ENCODE results near the gene DPYSL5.

The DPYSL5 gene

DNA sequence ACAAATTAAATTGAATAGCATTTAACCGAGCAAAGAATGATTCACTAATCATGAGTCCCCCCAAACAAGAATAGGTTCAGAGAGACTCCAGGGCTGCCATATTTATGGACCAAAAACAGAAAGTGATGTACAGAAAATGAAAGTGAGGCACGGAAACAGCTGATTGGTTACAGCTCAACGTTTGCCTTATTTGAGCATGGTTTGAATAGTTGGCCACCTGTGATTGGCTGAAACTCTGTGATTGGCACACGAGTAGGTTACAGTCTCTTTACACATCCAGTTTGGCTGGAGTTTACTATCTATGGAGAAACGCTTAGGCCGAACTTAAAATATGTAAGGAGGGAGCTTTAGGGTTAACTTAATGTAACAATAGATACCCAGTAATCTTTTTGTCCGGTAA lies 27.0 kb upstream of the DPYSL5 start:
- H3K9me3 Mint-ChIP-seq = no peaks in the 10 kb centered on the region
- H3K4me1 Mint-ChIP-seq = no peaks in the 10 kb centered on the region
- no peaks in the 10 kb centered on the region for H3K36me3 Mint-ChIP-seq
- peaks cover 4% of the 10 kb centered on the region for H3K27me3 Mint-ChIP-seq
- H3K27ac Mint-ChIP-seq = no peak overlapping the region
- H3K4me3 Mint-ChIP-seq = no peak overlapping the region

DNA sequence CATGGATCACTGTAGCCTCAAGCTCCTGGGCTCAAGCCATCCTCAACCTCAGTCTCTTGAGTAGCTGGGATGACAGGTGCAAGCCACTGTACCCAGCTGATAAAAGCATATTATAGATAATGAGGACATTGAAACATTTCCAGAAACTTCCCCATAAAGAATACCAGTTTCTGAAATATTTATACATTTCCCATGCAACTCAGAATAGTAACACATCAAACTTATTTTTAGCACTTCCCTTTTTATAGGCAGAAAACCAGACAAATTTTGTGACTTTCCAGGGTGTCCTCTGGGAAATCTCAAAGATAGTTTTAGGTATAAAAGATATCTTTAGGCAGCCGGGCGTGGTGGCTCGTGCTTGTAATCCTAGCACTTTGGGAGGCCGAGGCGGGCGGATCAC lies 25.1 kb upstream of the DPYSL5 start:
- H3K4me3 Mint-ChIP-seq = no peak overlapping the region
- no peaks in the 10 kb centered on the region for H3K27me3 Mint-ChIP-seq
- no peak overlapping the region for H3K27ac Mint-ChIP-seq
- H3K4me1 Mint-ChIP-seq = no peaks in the 10 kb centered on the region
- no peaks in the 10 kb centered on the region for H3K36me3 Mint-ChIP-seq
- H3K9me3 Mint-ChIP-seq = no peaks in the 10 kb centered on the region

DNA sequence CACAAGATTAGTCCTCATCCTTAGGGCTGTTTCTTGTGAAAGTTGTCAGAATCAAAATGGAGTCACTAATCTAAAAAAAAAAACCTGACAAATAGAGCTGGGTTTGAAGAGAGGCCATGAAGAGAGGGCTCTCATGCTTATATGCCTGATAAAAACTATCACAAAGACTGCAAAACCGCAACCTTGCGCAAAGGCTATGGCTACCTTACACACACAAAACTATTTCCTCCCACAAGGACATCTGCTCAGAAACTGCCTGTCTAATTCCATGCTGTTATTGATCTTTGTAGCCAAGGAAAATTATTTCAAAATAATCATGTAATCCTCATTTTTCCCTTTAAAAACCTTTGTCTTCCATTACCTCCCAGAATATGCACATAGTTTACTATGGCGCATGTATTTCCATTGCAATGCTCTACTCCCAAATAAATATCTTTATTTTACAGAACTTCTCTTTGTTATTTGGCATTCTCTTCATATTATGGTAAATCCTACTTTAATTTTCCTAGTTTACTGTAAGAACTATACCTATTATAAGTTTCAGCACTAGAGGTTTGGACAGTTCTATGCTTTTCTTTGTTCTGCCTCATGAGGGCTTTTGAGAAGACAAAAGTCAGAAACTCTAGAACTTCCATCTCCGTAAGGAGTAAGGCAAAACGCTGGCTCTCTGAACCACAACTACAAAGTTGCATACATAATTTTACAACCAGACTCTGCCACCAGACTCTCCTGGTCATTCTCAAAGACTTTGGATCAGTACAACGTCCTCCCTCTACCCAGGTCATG lies 9.6 kb upstream of the DPYSL5 start:
- H3K4me3 Mint-ChIP-seq = no peak overlapping the region
- H3K27me3 Mint-ChIP-seq = peaks cover 11% of the 10 kb centered on the region
- no peaks in the 10 kb centered on the region for H3K9me3 Mint-ChIP-seq
- H3K27ac Mint-ChIP-seq = no peak overlapping the region
- no peaks in the 10 kb centered on the region for H3K4me1 Mint-ChIP-seq
- H3K36me3 Mint-ChIP-seq = no peaks in the 10 kb centered on the region

DNA sequence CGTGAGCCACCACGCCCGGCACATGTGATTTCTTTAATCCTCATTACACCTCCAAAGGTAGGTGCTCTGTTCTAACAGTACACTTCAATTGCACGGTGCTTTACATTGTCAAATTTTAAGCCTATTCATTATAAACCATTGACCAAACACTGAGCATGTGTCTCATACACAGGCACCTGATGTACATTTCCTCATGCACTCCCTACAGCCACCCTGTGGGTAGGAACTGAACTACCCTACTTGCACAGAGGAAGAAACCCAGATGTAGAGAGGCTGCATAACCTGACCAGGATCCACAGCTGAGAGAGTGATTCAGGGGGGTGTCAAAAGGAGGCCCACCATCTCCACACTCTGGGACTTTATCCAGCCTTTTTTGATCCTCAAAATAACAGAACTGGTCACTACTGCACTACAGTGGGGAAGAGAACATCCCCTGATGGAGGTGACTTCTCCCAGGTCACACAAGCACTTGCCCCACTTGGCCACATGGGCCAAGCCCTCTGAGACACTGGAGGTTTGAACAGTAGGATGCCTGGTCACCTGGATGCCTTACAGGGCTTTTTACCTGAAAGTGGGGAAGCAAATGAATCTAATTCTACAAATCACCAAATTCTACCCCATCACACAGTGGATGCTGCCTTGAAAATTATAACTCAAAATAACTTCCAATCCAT lies 6.9 kb upstream of the DPYSL5 start:
- Mint-ChIP-seq H3K4me1 (peaks cover 3% of the 10 kb centered on the region), H3K9me3 (no peaks in the 10 kb centered on the region), H3K4me3 (no peak overlapping the region), H3K27me3 (peaks cover 21% of the 10 kb centered on the region), H3K36me3 (no peaks in the 10 kb centered on the region), H3K27ac (no peak overlapping the region)

DNA sequence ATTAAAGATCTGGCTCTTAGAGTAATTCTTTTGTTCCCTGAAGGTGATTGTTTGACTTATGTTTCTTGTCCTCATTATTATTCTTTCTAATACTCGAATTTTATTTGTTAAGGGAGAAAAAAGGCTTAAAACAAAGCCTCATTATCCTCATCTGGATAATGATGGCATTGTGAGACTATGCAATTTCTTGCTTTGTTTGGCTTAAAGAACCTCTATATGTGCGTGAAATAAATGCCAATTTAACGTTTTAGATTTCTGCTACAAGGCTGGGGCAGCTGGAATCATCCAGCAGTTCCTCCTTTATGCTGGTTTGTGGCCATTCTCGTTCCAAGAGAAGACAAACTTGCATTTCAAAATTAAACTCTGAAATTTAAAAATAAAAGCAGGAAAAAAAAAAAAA lies 4.9 kb upstream of the DPYSL5 start:
- H3K9me3 Mint-ChIP-seq = no peaks in the 10 kb centered on the region
- H3K36me3 Mint-ChIP-seq = no peaks in the 10 kb centered on the region
- peaks cover 28% of the 10 kb centered on the region for H3K27me3 Mint-ChIP-seq
- peaks cover 14% of the 10 kb centered on the region for H3K4me1 Mint-ChIP-seq
- H3K4me3 Mint-ChIP-seq = no peak overlapping the region
- no peak overlapping the region for H3K27ac Mint-ChIP-seq

DNA sequence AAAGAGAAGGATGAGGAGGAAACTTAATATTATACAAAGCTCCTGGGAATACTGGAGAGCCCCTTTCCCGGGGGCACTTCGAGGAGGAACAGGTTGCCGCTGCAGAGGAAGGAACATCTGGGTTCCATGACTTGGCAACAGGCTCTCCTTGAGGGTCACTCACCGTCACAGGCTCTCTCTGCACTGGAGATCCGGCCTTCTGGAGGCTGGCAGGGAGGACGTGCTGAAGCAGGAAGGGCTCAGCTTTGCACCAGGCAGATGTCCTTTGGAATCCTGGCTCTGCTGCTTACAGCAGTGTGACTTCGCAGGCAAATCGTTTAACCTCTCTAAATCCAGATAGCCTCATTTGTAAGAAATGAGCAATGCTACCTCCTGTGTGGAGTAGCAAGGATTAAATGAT lies 2.9 kb upstream of the DPYSL5 start:
- no peaks in the 10 kb centered on the region for H3K9me3 Mint-ChIP-seq
- no peak overlapping the region for H3K4me3 Mint-ChIP-seq
- H3K27me3 Mint-ChIP-seq = peaks cover 28% of the 10 kb centered on the region
- no peaks in the 10 kb centered on the region for H3K36me3 Mint-ChIP-seq
- peaks cover 14% of the 10 kb centered on the region for H3K4me1 Mint-ChIP-seq
- H3K27ac Mint-ChIP-seq = no peak overlapping the region

DNA sequence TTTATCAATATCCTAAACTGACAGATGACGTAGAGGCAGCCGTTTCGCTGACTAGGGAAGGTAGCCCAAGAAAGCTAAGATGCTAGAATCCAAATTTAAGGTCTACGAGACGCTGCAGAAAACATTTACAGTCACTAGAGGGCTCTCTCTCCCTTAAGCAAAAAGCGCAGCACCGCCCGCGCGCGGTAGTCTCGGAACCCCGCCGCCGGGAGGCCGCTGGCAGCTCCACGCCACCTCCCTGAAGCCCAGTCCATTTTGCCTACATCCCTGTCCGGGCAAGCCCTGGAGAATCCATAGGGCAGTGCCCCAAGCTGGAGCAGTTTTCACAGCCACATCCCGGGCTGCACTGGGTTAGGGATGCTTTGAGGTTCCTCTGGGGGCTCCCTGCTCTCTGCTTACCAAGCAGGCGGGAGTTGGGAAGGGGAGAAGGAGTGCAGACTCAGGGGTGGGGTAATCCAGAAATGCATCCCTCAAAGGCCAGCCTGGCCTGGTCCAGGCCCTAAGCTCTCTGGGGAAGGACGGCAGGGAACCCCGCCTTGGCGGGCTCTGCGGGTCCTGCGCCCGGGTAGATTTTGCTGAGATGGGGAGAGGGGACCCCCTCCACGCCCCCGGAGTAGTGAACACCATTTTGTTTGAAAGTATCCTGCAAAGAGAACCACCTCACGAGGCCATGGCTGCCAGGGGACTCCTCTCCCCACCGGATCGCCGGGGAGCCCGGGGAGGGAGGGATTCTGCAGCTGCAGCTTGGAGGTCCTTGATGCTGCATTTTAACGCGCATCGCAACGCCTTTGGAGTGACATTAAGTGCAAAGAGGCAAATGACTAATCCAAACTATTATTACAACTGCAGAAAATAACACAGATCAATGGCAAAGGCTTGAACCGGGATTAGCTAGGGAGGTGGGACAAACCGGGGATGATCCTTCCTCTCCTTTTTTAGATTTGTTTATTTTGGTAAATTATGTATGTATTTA lies 1.3 kb upstream of the DPYSL5 start:
- no peaks in the 10 kb centered on the region for H3K36me3 Mint-ChIP-seq
- peak overlapping the region; percentile 78 for H3K4me3 Mint-ChIP-seq
- peaks cover 14% of the 10 kb centered on the region for H3K4me1 Mint-ChIP-seq
- peaks cover 39% of the 10 kb centered on the region for H3K27me3 Mint-ChIP-seq
- no peaks in the 10 kb centered on the region for H3K9me3 Mint-ChIP-seq
- no peak overlapping the region for H3K27ac Mint-ChIP-seq

DNA sequence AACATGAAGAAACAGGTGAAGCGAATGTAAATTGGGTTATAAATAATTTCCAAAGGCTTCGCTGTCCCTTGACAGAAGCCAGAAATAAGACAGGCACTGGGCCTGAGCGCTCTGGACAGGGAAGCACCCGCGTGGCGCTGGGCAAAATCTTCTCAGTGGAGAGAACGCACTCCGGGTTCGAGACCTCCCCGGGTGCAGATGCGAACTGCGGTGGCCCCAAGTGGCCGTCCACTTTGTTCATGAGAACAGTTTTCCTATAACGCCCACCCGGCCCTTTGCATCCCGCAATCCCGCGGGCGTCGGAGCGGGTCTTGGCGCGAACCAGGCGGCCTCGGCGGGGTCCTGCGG lies 651 bp upstream of the DPYSL5 start:
- Mint-ChIP-seq H3K4me1 (peaks cover 14% of the 10 kb centered on the region), H3K27me3 (peaks cover 45% of the 10 kb centered on the region), H3K27ac (no peak overlapping the region), H3K4me3 (peak overlapping the region; percentile 57), H3K9me3 (no peaks in the 10 kb centered on the region), H3K36me3 (no peaks in the 10 kb centered on the region)

DNA sequence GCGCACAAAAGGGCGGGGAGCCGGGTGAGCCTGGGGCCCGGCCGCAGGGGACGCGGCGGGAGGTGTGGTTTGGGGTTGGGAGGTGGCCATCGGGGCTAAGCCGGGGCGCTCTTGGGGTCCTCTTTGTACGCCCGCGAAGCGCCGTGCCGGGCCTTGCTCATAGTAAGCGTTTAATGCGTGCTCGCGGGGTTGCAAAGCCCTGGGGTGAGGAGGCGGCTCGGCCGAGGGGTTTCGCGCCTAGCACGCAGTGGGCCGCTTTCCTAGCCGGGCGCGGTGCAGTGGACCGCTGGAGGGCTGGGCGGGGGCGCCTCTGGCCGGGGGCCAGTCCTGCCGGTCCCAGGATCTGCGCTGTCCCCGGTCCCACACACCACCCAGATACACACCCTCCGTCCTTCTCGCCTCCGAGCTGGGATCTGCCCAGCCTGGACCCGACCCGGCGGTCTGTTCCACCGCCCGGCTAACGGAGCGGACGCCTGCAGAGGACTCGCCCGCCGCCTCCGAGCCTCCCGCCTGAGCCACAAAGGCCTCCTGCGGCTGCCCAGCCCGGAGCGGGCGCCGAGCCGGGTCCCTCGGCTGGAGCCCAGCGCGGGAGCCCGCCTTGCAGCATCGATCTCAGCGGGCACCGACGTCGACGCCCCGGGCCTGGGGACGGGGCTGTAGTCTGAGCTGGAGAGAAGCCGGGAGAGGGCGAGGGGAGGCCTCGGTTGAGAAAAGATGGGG lies 564 bp downstream of the DPYSL5 start:
- peaks cover 49% of the 10 kb centered on the region for H3K27me3 Mint-ChIP-seq
- H3K4me3 Mint-ChIP-seq = peak overlapping the region; percentile 79
- H3K36me3 Mint-ChIP-seq = no peaks in the 10 kb centered on the region
- peaks cover 14% of the 10 kb centered on the region for H3K4me1 Mint-ChIP-seq
- no peak overlapping the region for H3K27ac Mint-ChIP-seq
- no peaks in the 10 kb centered on the region for H3K9me3 Mint-ChIP-seq

DNA sequence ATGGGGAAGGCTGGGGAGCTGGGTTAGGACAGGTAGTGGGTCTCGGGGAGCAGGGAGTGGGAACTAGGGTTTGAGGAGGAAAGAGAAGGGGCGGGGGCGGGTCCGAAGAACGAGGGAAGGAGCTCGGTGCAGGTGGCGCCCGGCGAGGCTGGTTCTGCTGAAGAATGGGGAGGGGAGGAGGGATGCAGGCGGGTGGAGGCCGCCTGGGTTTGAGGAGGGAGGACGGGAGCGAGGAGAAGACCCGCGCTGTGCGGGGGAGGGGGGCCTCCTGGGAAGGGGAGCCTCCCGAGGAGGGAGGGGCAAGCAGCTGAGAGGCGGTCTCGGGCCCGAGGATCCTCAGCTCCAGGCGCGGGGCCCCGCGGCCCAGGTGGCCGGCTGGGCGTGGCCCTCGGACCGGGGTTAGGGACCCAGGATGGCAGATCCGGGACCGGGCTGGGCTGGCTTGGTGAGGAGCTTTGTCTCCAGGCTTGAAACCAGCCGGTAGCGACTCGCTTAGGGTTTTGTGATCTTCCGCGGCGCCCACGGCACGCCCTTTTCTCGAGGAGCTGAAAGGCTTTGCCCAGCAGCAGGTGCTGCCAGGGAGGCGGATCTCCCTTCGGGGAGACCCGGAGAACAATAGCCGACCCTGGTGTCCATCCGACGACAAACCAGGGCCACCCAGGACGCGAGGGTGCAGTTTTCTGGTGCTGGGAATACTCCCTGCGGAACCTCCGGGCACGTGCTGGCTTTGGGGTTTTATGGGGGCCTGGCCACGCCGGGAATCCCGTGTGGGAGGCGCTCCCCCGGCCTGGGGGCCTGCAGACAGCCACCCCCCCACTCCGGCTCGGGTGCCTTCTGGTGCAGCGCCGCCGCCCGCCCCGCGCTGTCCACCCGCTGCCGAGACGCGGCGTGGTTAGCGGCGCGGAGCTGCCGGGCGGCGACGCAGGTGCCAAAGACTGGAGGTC lies 1.4 kb downstream of the DPYSL5 start:
- Mint-ChIP-seq H3K9me3 (no peaks in the 10 kb centered on the region), H3K4me1 (peaks cover 14% of the 10 kb centered on the region), H3K27me3 (peaks cover 48% of the 10 kb centered on the region), H3K4me3 (peak overlapping the region; percentile 79), H3K27ac (no peak overlapping the region), H3K36me3 (no peaks in the 10 kb centered on the region)

DNA sequence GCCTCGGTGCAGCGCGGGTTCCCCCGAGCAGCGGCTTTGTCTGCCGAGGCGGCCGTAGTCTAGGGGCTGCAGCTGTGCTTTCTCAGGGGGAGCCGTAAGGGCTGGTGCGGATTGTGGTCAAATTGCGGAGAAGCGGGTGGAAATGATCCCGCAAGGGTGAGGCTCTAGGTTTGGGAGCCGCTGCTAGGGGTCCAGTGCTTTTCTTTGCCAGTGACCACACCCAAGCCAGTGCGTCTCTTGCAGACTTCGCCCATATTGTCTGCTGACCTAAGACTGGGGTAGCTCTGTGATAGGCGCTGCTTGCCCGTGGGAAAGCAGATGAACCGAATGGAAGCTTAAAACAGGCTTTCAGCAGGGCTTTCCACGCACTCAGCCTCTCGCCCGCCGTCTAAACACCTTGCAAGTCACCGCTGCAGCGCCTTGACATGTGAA lies 2.1 kb downstream of the DPYSL5 start:
- Mint-ChIP-seq H3K27ac (peak overlapping the region; percentile 17), H3K4me3 (no peak overlapping the region), H3K9me3 (no peaks in the 10 kb centered on the region), H3K27me3 (peaks cover 45% of the 10 kb centered on the region), H3K4me1 (peaks cover 14% of the 10 kb centered on the region), H3K36me3 (no peaks in the 10 kb centered on the region)

DNA sequence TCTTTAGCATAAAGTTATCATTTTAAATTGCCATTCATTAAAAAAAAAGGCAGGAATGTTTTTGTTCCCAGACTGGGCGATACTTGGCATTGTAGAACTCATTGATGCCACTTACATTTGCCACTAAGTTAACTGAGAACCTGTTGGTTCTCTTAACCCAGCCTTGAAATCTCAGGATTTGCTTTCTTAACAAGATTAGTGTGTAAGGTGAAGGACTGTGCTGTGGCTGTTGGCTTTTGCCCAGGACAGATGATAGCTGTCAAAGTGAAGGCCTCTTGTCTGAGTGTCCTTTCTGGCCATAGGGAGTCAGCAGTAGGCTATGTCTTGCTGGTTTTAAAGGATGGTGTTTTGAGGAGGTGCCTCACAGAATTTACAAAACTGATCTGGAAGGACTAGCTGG lies 2.6 kb downstream of the DPYSL5 start:
- peak overlapping the region; percentile 17 for H3K27ac Mint-ChIP-seq
- no peaks in the 10 kb centered on the region for H3K9me3 Mint-ChIP-seq
- H3K4me3 Mint-ChIP-seq = no peak overlapping the region
- H3K36me3 Mint-ChIP-seq = no peaks in the 10 kb centered on the region
- H3K4me1 Mint-ChIP-seq = peaks cover 17% of the 10 kb centered on the region
- H3K27me3 Mint-ChIP-seq = peaks cover 45% of the 10 kb centered on the region

DNA sequence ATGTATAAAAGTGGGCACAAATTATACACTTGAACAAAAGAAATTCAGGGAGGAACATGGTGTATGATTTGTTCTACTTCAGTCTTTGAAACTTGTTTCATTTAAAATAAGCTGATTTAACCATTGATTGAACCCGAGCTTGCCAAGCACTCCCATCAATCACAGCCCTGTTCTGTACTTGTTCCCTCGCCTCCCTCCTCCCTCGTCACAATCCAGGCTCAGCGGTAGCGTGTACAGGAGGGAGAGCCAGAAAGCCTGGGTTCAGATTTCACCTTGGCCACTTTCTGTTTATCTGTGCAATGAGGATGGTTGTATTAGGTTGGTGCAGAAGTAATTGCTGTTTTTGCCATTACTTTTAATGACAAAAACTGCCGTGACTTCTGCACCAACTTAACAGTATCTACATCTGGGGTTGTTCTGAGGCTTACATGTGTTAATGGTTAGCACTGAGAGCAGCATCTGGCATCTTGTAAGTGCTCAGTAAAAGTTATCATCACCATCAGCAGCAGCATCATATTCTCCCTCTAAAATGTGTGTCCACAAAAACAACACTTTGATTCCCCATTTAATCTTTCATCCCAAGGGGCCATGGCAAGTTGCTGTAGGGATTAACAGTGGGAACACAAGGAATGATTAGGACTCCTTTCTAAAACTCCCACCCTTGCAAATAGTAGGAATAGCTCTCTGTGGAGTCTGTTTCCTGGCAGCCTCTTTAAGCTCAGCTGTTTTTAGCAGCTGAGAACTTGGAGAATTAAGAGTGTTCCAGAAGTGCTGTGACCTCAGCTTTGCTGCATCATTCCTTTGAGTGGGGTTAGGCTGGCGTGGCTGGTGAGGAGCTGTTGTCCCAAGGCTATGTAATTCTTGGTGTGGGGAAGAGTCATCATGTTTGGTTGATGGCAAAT lies 4.7 kb downstream of the DPYSL5 start:
- Mint-ChIP-seq H3K36me3 (no peaks in the 10 kb centered on the region), H3K27me3 (peaks cover 31% of the 10 kb centered on the region), H3K9me3 (no peaks in the 10 kb centered on the region), H3K4me3 (no peak overlapping the region), H3K27ac (no peak overlapping the region), H3K4me1 (peaks cover 5% of the 10 kb centered on the region)
